GM12878 (cell line): ENCODE data around the gene GGT6. TPM values are rescaled to one million over a fixed set of nuclear protein-coding genes. Genes with fewer than 3 reads are reported as not detected.

ENCODE experiments used
- ATAC-seq: fragments of 200-7000 bp; cut with Tn5 transposase; 3 replicates; pipeline ENCODE4 v1.9.1; 2020; ENCODE audit warnings: mild to moderate bottlenecking, moderate library complexity
- BruUV-seq: library from RNA; stranded (reverse); fragments of 400-500 nt; replicated peaks from 2 replicates; lab custom pipeline; 2021; lab: Mats Ljungman, UMichigan
- CTCF ChIA-PET: fragments of 300-600 bp; sonication (Branson Sonifier 250); formaldehyde crosslinking; extraction: SDS; loops from one replicate; lab custom pipeline; 2021; ENCODE audit warnings: inconsistent platforms; lab: Yijun Ruan, JAX
- POLR2A ChIA-PET: fragments of 350-600 bp; formaldehyde crosslinking; extraction: SDS; loops from one replicate; lab custom pipeline; 2021; ENCODE audit warnings: inconsistent platforms; lab: Charles Lee
- RAD21 ChIA-PET: fragments of 300-600 bp; sonication (Branson Sonifier 250); formaldehyde crosslinking; loops from one replicate; lab custom pipeline; 2023; ENCODE audit warnings: antibody characterized with exemption; ENCODE audit not compliant: unreplicated experiment; lab: Charles Lee
- SMC1A ChIA-PET: fragments of 300-600 bp; sonication (Branson Sonifier 250); formaldehyde crosslinking; loops from one replicate; lab custom pipeline; 2023; ENCODE audit not compliant: unreplicated experiment, uncharacterized antibody; lab: Charles Lee
- DNase-seq: peaks from one replicate; pipeline ENCODE4 v3.0.0-alpha.2; 2011; ENCODE audit warnings: low read depth, low spot score
- FAIRE-seq: peaks from 3 replicates; lab custom pipeline; 2011; peaks lifted over from hg19 to GRCh38; lab: Jason Lieb, UNC
- H2AFZ ChIP-seq: 2 replicates; pipeline ENCODE4 v1.6.0; 2011; ENCODE audit warnings: low read depth, low read length, control low read depth; ENCODE audit not compliant: control insufficient read depth
- H3K27ac ChIP-seq: 2 replicates; pipeline ENCODE4 v1.5.1; 2011; ENCODE audit warnings: control low read depth; ENCODE audit not compliant: control insufficient read depth, insufficient read depth
- H3K27me3 ChIP-seq, 2 experiments: replicated peaks in 1 of 2; 2 replicates each; pipeline versions ENCODE4 v1.6.0 to v1.6.1; 2011; ENCODE audit warnings: low read length in 1 of 2; ENCODE audit not compliant: control insufficient read depth in 2 of 2, insufficient read depth in 2 of 2
- H3K36me3 ChIP-seq, 2 experiments: 2 replicates each; pipeline ENCODE4 v1.5.1; 2011; ENCODE audit warnings: low read length in 1 of 2; ENCODE audit not compliant: control insufficient read depth in 2 of 2, insufficient read depth in 2 of 2
- H3K4me1 ChIP-seq: 2 replicates; pipeline ENCODE4 v1.6.1; 2011; ENCODE audit warnings: mild to moderate bottlenecking, low read length, moderate library complexity, mixed read lengths; ENCODE audit not compliant: control insufficient read depth, insufficient read depth
- H3K4me2 ChIP-seq: 2 replicates; pipeline ENCODE4 v1.6.0; 2011; ENCODE audit warnings: control low read depth; ENCODE audit not compliant: control insufficient read depth, insufficient read depth
- H3K4me3 ChIP-seq: fragments of 200-600 bp; sonication (generic); 2 replicates; pipeline ENCODE4 v1.5.1; 2016
- H3K79me2 ChIP-seq: 2 replicates; pipeline ENCODE4 v1.6.0; 2011; ENCODE audit warnings: low read length; ENCODE audit not compliant: control insufficient read depth, insufficient read depth
- H3K9ac ChIP-seq: 2 replicates; pipeline ENCODE4 v1.8.0; 2011; ENCODE audit warnings: low read length, control low read depth, mixed read lengths; ENCODE audit not compliant: control insufficient read depth, insufficient read depth
- H3K9me3 ChIP-seq: replicated peaks from 3 replicates; pipeline ENCODE4 v1.5.1; 2011; ENCODE audit warnings: mild to moderate bottlenecking, low read length; ENCODE audit not compliant: control insufficient read depth, insufficient read depth
- H4K20me1 ChIP-seq: 2 replicates; pipeline ENCODE4 v1.6.0; 2011; ENCODE audit not compliant: control insufficient read depth, insufficient read depth
- BMI1 ChIP-seq: fragments of 450-650 bp; IDR thresholded peaks from 2 replicates; pipeline ENCODE4 v1.6.1; 2016; ENCODE audit warnings: mild to moderate bottlenecking, moderate library complexity, borderline replicate concordance
- POLR2AphosphoS5 ChIP-seq: IDR thresholded peaks from 2 replicates; pipeline ENCODE4 v1.6.1; 2011; ENCODE audit warnings: mild to moderate bottlenecking, low read length, inconsistent platforms
- SIN3A ChIP-seq: IDR thresholded peaks from 2 replicates; pipeline ENCODE4 v1.6.1; 2012; ENCODE audit warnings: low read depth, low read length, improper control_type of control experiment
- ZNF274 ChIP-seq: IDR thresholded peaks from one replicate; pipeline ENCODE4 v1.8.0; 2011; ENCODE audit not compliant: insufficient read length, insufficient read depth
- WGBS: methylation state at CpG from one replicate; pipeline ENCODE4 v1.1.6; 2016; ENCODE audit warnings: low lambda C conversion rate; ENCODE audit not compliant: insufficient replicate concordance, insufficient coverage; ENCODE audit errors: missing lambda C conversion rate; 5-methylcytosine and 5-hydroxymethylcytosine counted together
- in situ Hi-C: fragments of 300-500 bp; cut with MboI; formaldehyde crosslinking; loops from 9 replicates; pipeline ENCODE4 v1.14.3; 2018; ENCODE audit warnings: mixed read lengths
- intact Hi-C: fragments of 100-400 bp; cut with micrococcal nuclease; formaldehyde crosslinking; loops from one replicate; pipeline ENCODE4 v1.14.2; 2022; ENCODE audit not compliant: unreplicated experiment
- polyA plus RNA-seq, 11 experiments: library from polyadenylated mRNA; depleted of rRNA in 4 of 11; unstranded in 6 of 11; stranded (reverse) in 5 of 11; fragments of >200 nt; fragmentation: Nextera tagmentation in 4 of 11; fragmentation: Illumina TruSeq in 1 of 11; extraction: Ambion mirVana in 4 of 11; extraction: Trizol in 1 of 11; gene quantifications; 1 replicate in 1 of 11; 2 replicates in 10 of 11; pipeline versions ENCODE4 v1.2.1 to v1.2.3, GENCODE V29; 2011 to 2016; ENCODE audit warnings: inconsistent platforms in 2 of 11, missing spikeins in 2 of 11, low read depth in 1 of 11
- total RNA-seq, 4 experiments: library from RNA; depleted of rRNA in 3 of 4; stranded (reverse); fragments of >200 nt in 3 of 4; fragmentation: Illumina TruSeq in 1 of 4; extraction: Trizol in 1 of 4; gene quantifications; 2 replicates each; pipeline versions ENCODE4 v1.2.1 to v1.2.3, GENCODE V29; 2013 to 2021
- TF ChIP-seq, protein P1 (sequence below): fragments of 450-650 bp; formaldehyde crosslinking; IDR thresholded peaks from 2 replicates; pipeline ENCODE4 v1.5.0; 2022; ENCODE audit warnings: mild to moderate bottlenecking, missing genetic modification characterization

GGT6 gene
- total and polyA plus RNA-seq, 10 of the 15 experiments (the other 5 are each of a cell fraction or from before 2014, with no cell fraction given), result 0.01 to 0.26 (median 0.13) TPM; not detected in 5

DNA sequence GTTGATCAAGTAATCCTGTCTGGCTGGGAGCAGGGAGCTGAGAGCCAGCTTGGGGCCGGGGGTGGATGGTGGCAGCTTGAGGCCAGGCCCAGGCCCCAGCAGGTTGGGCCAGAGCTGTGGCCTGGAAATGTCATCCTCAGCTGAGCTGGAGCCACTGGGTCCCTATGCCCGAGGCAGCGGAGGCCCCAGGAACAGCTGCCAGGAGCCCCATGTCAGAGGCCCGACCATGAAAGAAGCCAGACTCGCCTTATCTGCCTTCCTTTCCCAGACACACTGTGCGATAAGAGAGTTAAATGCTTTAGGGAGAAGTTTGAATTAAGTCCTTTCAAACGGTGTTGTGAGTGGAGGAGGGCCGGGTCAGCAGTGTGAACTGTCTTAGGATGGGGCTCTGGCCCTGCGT is 27.4 kb upstream of the GGT6 start (continued):
- TF ChIP-seq SIN3A, result no peak
- TF ChIP-seq ZNF274, result no peak
- TF ChIP-seq POLR2AphosphoS5, result no peak

DNA sequence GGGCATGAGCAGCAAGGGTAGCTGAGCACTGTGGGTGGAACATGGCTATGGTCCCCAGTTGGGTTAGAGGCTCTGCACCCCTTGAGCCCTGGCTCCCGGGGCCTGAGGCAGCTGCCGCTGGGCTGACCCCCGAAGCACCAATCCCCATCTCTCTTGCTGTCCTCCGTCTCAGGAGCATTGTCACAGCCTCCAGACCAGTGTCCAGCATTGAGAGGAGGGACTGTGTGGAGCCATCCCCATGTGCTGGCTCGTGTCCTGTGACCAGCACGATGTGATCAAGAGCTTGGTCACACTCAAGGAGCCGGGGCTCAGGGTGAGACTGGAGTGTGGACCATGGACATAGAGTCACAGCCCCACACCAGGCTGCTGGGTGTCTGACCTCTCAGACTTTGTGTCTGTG is 26.8 kb upstream of the GGT6 start:
- in situ Hi-C loops, result no loop called here
- no peak for DNase-seq
- no TSS peak for BruUV-seq

More for the DNA sequence above, 26.8 kb upstream of the GGT6 start:
- Histone ChIP-seq H3K4me3 (no peak overlapping the region), H3K27me3 (peaks cover 10 to 13% of the 10 kb centered on the region in 2 experiments), H3K9ac (no peak overlapping the region), H4K20me1 (no peaks in the 10 kb centered on the region; the same call in none of the 2 replicates), H2AFZ (no peak overlapping the region), H3K36me3 (no peaks in the 10 kb centered on the region), H3K27ac (no peak overlapping the region), H3K4me2 (no peak overlapping the region), H3K4me1 (no peaks in the 10 kb centered on the region), H3K79me2 (no peaks in the 10 kb centered on the region), H3K9me3 (no peaks in the 10 kb centered on the region; the same call in 2 of the 3 replicates)
- intact Hi-C loops, result no loop called here
- RAD21 ChIA-PET, result no interaction called here
- ATAC-seq (no peak), FAIRE-seq (no peak)
- TF ChIP-seq, protein P1, sequence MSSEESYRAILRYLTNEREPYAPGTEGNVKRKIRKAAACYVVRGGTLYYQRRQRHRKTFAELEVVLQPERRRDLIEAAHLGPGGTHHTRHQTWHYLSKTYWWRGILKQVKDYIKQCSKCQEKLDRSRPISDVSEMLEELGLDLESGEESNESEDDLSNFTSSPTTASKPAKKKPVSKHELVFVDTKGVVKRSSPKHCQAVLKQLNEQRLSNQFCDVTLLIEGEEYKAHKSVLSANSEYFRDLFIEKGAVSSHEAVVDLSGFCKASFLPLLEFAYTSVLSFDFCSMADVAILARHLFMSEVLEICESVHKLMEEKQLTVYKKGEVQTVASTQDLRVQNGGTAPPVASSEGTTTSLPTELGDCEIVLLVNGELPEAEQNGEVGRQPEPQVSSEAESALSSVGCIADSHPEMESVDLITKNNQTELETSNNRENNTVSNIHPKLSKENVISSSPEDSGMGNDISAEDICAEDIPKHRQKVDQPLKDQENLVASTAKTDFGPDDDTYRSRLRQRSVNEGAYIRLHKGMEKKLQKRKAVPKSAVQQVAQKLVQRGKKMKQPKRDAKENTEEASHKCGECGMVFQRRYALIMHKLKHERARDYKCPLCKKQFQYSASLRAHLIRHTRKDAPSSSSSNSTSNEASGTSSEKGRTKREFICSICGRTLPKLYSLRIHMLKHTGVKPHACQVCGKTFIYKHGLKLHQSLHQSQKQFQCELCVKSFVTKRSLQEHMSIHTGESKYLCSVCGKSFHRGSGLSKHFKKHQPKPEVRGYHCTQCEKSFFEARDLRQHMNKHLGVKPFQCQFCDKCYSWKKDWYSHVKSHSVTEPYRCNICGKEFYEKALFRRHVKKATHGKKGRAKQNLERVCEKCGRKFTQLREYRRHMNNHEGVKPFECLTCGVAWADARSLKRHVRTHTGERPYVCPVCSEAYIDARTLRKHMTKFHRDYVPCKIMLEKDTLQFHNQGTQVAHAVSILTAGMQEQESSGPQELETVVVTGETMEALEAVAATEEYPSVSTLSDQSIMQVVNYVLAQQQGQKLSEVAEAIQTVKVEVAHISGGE, result no peak
- no peak for TF ChIP-seq BMI1
- SMC1A ChIA-PET, result interaction anchor here (0.7 kb wide), 1 partner anchor 18 kb away, joined by 3 read pairs; no protein-coding TSS in a partner anchor
- CTCF ChIA-PET, result interaction anchor here (1.1 kb wide), 1 partner anchor 20 kb away, joined by 5 read pairs; no protein-coding TSS in a partner anchor
- POLR2A ChIA-PET, result no interaction called here
- 49% methylated on average over 7 of the region's 7 CpGs for whole genome bisulfite sequencing
